HG02763 (cell line): ENCODE measurements around the gene HRH1.

Experiments used
- ATAC-seq: cut with Tn5 transposase; IDR thresholded peaks from one replicate; pipeline ENCODE4 v1.9.1; 2021; ENCODE audit warnings: mild to moderate bottlenecking, moderate library complexity; ENCODE audit not compliant: unreplicated experiment

The HRH1 gene

DNA sequence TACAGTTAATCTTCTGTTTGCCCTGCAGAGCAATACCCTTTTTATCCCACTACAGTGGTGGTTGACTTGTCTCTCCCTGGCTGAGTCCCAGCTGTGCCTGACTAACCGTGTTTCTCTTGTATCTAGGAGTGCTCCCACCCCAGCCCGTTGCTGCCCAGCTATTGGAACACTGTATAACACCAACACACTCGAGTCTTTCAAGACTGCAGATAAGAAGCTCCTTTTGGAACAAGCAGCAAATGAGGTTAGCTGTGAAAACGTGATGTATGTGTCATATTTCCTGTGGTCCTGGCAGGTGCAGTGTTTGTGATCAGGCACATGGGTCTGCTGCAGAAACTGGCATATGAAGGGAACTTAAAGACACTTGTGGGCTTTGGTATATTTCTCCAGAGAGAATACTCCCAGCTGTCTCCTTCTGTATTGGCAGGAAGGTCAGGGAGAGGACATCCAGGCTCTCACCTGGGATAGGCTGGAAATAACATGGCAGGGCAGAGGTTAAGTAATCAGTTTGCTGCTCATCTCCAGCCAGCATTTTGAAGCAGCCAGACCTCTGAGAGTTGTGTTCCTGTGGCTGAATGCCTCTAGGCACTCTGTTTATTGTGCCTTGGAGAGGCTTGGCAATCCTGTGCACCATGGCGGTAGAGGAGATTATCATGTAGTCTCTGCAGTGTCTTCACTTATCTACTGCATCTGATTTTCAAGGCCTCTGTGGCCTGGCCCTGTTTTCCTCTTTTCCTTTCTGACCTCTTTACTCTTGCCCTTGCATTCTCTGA is 152.7 kb downstream of the HRH1 start:
- ATAC-seq, result no peak

DNA sequence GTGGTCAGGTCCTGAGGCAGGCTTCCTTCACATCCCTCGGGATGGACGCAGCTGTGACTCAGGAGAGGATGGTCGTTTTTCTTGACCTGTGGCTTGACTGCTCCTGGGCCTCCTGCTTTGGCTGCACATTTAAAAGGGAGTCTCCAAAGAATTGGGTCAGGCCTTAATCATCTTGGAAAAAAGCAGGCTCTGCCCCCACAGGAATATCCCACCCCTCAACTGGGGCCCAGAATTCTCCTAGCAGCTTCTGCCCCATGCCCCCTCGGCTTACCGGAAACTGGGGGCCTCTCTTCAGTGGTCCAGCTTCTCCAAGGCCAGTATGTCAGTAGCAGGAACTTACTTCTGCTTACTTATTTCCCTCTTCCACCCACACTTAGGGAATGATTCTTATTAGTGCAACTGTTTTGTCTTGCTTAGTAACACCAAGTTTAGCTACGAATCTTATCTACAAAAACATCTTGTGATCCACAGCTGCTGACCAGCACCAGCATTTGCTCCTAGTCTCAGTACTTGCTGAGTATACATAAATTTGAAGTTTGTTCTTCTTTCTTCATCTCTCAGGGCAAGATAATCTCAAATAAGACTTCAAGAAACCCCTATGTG is 153.6 kb downstream of the HRH1 start:
- ATAC-seq, result no peak

DNA sequence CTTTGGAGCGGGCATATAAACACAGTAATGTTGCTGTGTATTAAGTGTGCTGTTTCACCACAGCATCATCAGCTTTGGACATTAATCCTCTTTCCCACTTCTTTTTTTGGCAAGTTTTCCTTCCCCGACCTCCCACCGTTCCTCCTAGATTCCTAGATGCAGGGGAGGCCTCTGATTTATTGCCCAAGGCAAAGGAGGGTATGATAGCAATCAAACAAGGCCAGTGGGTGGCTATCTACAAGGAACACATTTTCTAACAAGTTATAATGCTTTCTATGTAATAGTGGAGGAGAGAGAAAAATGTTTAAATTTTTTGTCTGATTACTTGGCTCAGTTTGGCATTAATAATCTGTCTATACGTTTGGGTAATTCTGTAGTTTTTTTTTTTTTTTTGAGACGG is 156.0 kb downstream of the HRH1 start:
- ATAC-seq, result no peak

GRCh38 chr3:11312166-11312565 is 157.9 kb downstream of the HRH1 start:
- ATAC-seq, result no peak
